ENCODE measurements around the gene ARV1. TPM values are rescaled to one million over a fixed set of nuclear protein-coding genes. Genes with fewer than 3 reads are reported as not detected.

Gene ARV1
- total and polyA plus RNA-seq, 4 donors, result 13.8 to 60.3 (median 17.2) TPM

- Histone ChIP-seq H3K27ac (ENCODE audit: low read depth in 1 of 2, low read length in 1 of 2) (no peak overlapping the region), H3K4me1 (ENCODE audit: control insufficient read depth in 5 of 5, insufficient read depth in 5 of 5, low read length in 5 of 5) (peaks cover 0 to 4% (median 0%) of the 10 kb centered on the region in 5 donors), H3K27me3 (ENCODE audit: control insufficient read depth in 3 of 3, insufficient read depth in 3 of 3, low read length in 2 of 3) (no peaks in the 10 kb centered on the region), H3K9ac (ENCODE audit: insufficient read depth in 1 of 2, low read length in 2 of 2) (no peak overlapping the region), H3K4me3 (no peak overlapping the region), H3K36me3 (ENCODE audit: control insufficient read depth in 4 of 4, insufficient read depth in 4 of 4, low read length in 4 of 4) (peaks cover 0 to 9% (median 2%) of the 10 kb centered on the region in 4 donors), H3K9me3 (ENCODE audit: control insufficient read depth in 4 of 4, insufficient read depth in 3 of 4, low read length in 3 of 4) (no peaks in the 10 kb centered on the region)
- ATAC-seq (ENCODE audit: insufficient read depth, low FRiP score) (no peak), DNase-seq (no peak)
- WGBS, 2 donors, result 75 to 84% methylated on average over 5 of the region's 5 CpGs
- TF ChIP-seq, protein P1, sequence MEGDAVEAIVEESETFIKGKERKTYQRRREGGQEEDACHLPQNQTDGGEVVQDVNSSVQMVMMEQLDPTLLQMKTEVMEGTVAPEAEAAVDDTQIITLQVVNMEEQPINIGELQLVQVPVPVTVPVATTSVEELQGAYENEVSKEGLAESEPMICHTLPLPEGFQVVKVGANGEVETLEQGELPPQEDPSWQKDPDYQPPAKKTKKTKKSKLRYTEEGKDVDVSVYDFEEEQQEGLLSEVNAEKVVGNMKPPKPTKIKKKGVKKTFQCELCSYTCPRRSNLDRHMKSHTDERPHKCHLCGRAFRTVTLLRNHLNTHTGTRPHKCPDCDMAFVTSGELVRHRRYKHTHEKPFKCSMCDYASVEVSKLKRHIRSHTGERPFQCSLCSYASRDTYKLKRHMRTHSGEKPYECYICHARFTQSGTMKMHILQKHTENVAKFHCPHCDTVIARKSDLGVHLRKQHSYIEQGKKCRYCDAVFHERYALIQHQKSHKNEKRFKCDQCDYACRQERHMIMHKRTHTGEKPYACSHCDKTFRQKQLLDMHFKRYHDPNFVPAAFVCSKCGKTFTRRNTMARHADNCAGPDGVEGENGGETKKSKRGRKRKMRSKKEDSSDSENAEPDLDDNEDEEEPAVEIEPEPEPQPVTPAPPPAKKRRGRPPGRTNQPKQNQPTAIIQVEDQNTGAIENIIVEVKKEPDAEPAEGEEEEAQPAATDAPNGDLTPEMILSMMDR (IDR thresholded peaks at IDR 0.05; ENCODE audit: control extremely low read depth, extremely low read depth), result no peak
These were observed 42.4 kb upstream of the ARV1 start for GRCh38 chr1:230936475-230936874.

- Histone ChIP-seq H3K27me3 (ENCODE audit: control insufficient read depth in 3 of 3, insufficient read depth in 3 of 3, low read length in 2 of 3) (no peaks in the 10 kb centered on the region), H3K27ac (ENCODE audit: low read depth in 1 of 2, low read length in 1 of 2) (no peak overlapping the region), H3K9ac (ENCODE audit: insufficient read depth in 1 of 2, low read length in 2 of 2) (no peak overlapping the region), H3K4me3 (no peak overlapping the region), H3K9me3 (ENCODE audit: control insufficient read depth in 4 of 4, insufficient read depth in 3 of 4, low read length in 3 of 4) (no peaks in the 10 kb centered on the region), H3K4me1 (ENCODE audit: control insufficient read depth in 5 of 5, insufficient read depth in 5 of 5, low read length in 5 of 5) (peaks cover 0 to 4% (median 0%) of the 10 kb centered on the region in 5 donors), H3K36me3 (ENCODE audit: control insufficient read depth in 4 of 4, insufficient read depth in 4 of 4, low read length in 4 of 4) (peaks cover 0 to 9% (median 2%) of the 10 kb centered on the region in 4 donors)
- peak in 2 of 3 donors; percentile 35 to 44 for DNase-seq
- WGBS, 2 donors, result 58 to 75% methylated on average over 2 of the region's 2 CpGs
- TF ChIP-seq, protein P1 (IDR thresholded peaks at IDR 0.05; ENCODE audit: control extremely low read depth, extremely low read depth), result no peak
- no peak for ATAC-seq (ENCODE audit: insufficient read depth, low FRiP score)
These were observed 41.5 kb upstream of the ARV1 start for GRCh38 chr1:230937371-230937770.

DNA sequence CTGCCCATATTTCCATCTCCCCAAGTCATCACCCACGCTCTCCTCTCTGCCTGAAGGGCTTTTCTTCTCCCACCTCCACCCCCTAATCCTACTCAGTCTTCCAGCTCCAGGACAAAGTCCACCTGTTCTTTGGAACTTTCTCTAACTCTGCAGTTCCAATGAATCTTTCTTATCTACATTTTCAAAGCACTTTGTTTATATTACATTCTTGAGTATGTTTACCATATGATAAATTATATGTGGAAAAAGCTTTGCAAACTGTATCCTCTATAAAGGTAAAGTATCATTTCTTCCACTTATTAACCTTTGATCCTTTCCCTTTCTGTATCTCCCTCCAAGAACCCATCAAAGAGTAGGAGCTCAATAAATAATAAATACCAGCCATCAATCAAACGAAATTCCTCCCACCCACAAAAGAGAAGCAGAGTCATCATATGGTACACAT is 39.9 kb upstream of the ARV1 start:
- WGBS, 2 donors, result 75 to 82% methylated on average over 2 of the region's 2 CpGs
- Histone ChIP-seq H3K9ac (ENCODE audit: insufficient read depth in 1 of 2, low read length in 2 of 2) (no peak overlapping the region), H3K27me3 (ENCODE audit: control insufficient read depth in 3 of 3, insufficient read depth in 3 of 3, low read length in 2 of 3) (no peaks in the 10 kb centered on the region), H3K4me3 (no peak overlapping the region), H3K36me3 (ENCODE audit: control insufficient read depth in 4 of 4, insufficient read depth in 4 of 4, low read length in 4 of 4) (peaks cover 0 to 9% (median 0%) of the 10 kb centered on the region in 4 donors), H3K4me1 (ENCODE audit: control insufficient read depth in 5 of 5, insufficient read depth in 5 of 5, low read length in 5 of 5) (peaks cover 0 to 4% (median 0%) of the 10 kb centered on the region in 5 donors), H3K9me3 (ENCODE audit: control insufficient read depth in 4 of 4, insufficient read depth in 3 of 4, low read length in 3 of 4) (no peaks in the 10 kb centered on the region), H3K27ac (ENCODE audit: low read depth in 1 of 2, low read length in 1 of 2) (no peak overlapping the region)
- TF ChIP-seq, protein P1 (IDR thresholded peaks at IDR 0.05; ENCODE audit: control extremely low read depth, extremely low read depth), result no peak
- DNase-seq, result no peak
- ATAC-seq (ENCODE audit: insufficient read depth, low FRiP score), result no peak

Data from lung (tissue), 12 donors.